ENCODE data around the gene TRIP10.
A peak's percentile ranks its signal among the peaks of the same experiment; 100 is the strongest.
"Not testable (repeated sequence)": the region's sequence is repeated elsewhere in the genome, so short reads cannot be mapped to it uniquely, and the experiment has no call there.

Gene TRIP10, protein sequence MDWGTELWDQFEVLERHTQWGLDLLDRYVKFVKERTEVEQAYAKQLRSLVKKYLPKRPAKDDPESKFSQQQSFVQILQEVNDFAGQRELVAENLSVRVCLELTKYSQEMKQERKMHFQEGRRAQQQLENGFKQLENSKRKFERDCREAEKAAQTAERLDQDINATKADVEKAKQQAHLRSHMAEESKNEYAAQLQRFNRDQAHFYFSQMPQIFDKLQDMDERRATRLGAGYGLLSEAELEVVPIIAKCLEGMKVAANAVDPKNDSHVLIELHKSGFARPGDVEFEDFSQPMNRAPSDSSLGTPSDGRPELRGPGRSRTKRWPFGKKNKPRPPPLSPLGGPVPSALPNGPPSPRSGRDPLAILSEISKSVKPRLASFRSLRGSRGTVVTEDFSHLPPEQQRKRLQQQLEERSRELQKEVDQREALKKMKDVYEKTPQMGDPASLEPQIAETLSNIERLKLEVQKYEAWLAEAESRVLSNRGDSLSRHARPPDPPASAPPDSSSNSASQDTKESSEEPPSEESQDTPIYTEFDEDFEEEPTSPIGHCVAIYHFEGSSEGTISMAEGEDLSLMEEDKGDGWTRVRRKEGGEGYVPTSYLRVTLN

GRCh38 chr19:6739390-6739882, at the start of gene TRIP10:
TRIP10 (plus strand) TSS chr19:6739680; CDS start chr19:6739762, 82 bp downstream.
- DNase-seq (ENCODE audit: low read depth) = peak; percentile 75

GRCh38 chr19:6690160-6690885, 49.2 kb upstream of the TRIP10 start:
- DNase-seq (ENCODE audit: low read depth) = no peak

- no peak for DNase-seq (ENCODE audit: low read depth)
Measured at GRCh38 chr19:6691342-6691741, 48.1 kb upstream of the TRIP10 start.

- DNase-seq (ENCODE audit: low read depth) = no peak
Measured at GRCh38 chr19:6692027-6692426, 47.5 kb upstream of the TRIP10 start.

- DNase-seq (ENCODE audit: low read depth) = no peak
Measured at GRCh38 chr19:6693056-6693471, 46.4 kb upstream of the TRIP10 start.

- no peak for DNase-seq (ENCODE audit: low read depth)
Measured at GRCh38 chr19:6693681-6694080, 45.8 kb upstream of the TRIP10 start.

DNA sequence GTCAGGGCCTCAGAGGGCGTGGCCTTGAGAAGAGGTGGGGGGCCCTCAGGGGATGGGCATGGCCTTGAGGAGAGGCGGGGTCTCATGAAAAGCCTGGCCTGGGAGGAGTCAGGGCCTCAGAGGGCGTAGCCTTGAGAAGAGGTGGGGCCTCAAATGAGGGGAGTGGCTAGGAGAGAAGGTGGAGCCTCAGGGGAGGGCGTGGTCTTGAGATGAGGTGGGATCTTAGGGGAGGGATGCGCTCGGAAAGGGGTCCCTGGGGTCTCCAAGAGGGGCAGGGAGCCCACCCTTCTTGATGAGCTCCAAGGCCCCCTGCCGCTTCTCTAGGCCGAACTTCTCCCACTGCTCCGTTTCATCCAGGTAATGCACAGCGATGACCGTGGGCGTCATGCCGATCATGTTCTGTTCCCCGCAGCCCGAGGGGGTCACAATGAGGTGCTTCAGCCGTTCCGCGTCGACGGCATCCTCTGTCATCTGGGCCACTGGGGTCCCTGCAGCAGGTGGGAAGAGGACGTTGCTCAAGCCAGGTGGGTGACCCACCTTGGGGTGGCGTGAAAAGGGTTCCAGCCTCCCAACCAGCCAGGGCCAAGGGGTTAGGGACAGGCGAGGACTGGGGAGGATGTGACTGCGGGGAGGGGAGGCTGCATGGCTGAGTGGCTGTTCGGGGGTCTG, 45.2 kb upstream of the TRIP10 start:
- no peak for DNase-seq (ENCODE audit: low read depth)

DNA sequence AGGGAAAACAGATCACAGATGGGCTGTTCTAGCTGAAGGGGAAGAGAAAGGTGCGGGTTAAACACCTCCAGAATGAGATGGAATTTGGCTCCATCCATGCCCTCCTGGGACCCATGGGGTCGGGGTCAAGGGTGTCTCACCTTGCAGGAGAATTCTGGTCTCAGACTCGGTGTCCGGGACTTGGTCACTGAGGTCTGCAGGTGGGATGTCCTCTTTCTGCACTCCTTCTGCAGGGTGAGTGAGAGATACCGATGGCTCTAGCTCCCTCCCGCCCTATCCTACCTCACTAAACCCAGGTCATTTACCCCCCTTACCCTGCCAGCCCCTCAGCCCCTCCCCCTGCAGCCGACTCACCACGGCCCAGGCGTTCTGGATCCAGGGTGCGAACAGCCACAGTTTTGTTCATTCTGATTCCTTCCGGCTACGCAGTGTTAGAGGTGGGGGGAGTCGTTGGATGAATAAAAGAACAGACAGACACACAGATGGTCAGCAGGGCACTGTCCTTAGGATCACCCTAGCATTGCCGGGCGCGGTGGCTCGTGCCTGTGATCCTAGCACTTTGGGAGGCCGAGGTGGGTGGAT, 43.1 kb upstream of the TRIP10 start:
- no peak for DNase-seq (ENCODE audit: low read depth)

GRCh38 chr19:6697291-6697690, 42.2 kb upstream of the TRIP10 start:
- DNase-seq (ENCODE audit: low read depth) = no peak

GRCh38 chr19:6699935-6700334, 39.5 kb upstream of the TRIP10 start:
- DNase-seq (ENCODE audit: low read depth) = no peak

- DNase-seq (ENCODE audit: low read depth) = no peak
Measured at GRCh38 chr19:6700586-6701316, 38.7 kb upstream of the TRIP10 start.

DNA sequence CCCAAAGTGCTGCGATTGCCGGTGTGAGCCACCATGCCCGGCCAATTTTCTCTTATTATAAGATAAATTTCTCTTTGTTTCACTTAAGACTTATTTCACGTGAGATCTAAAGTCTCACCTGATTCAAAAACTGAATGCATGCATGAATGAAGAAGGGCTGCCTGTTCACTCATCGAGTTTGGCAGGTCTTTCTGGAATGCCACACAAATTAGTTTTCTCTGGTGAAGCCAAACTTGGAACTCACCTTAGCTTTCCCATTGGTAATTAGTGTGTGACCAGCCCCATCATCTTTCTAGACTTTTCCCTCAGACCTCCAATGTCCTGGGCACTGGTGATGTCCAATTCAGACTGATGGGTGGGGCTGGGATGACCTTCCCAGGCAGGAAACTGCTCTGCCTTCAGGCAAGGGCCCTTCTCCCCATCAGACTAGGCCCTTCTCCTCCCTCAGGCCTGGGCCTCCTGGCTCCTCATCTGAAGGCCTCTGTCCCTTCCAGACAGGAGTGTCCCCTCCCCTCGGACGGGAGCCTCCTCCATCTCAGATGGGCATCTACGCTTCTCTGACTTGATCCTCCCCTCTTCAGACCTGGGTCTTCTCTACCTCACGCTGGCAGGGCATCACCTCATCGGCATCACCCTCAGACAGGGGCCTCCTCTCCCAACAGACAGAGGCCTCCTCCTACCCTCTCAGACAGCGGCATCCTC, 33.4 kb upstream of the TRIP10 start:
- DNase-seq (ENCODE audit: low read depth) = no peak

DNA sequence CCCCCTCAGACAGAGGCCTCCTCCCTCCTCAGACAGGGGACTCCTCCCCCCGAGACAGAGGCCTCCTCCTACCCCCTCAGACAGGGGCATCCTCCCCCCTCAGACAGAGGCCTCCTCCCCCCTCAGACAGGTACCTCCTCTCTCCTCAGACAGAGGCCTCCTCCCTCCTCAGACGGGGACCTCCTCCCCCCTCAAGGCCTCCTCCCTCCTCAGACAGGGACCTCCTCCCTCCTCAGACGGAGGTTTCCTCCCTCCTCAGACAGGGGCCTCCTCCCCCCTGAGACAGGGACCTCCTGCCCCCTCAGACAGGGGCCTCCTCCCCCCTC, 32.9 kb upstream of the TRIP10 start:
- DNase-seq (ENCODE audit: low read depth) = no peak

DNA sequence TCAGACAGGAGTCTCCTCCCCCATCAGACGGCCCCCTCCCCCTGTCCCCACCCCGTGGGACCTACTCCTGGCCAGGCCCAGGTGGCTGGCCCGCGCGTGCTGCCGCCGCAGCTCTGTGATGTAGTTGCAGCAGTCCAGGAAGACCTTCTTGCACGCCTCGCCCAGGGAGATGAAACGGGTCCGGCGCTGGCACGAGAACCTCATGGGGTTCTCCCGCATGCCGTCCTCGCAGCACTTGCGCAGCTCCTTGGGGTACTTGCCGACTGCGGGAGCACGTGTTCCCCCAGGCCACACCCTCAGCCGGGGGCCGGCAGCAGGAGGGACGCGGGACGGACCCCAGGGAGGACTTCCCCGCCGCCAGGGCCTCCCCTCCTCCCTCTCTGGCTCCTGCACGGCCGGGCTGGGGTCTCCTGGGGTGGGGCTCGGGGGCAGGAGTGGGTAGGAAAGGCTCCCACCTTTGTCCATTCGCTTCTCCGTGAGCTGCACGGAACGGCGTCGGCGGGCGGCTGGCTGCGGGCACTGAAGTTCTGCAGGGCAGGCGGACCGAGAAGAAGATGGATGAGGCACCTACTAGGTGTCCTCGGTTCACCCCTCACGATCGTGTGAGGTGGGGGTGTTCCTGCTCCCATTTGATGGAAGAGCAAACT, 32.3 kb upstream of the TRIP10 start:
- no peak for DNase-seq (ENCODE audit: low read depth)

- no peak for DNase-seq (ENCODE audit: low read depth)
Measured at GRCh38 chr19:6707658-6708018, 31.8 kb upstream of the TRIP10 start.

DNA sequence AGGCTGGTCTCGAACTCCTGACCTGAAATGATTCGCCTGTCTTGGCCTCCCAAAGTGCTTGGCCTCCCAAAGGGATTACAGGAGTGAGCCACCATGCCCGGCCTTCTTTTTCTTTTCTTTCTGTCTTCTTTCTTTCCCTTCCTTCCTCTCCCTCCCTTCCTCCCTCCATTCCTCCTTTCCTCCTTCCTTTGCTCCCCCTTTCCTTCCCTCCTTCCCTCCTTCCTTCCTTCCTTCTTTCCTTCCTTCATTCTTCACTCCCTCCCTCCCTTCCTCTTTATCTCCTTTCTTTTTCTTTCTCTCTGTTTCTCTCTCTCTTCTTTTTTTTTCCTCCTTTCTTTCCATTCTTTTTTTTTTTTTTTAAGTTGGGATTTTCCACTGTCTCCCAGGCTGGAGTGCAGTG, 31.1 kb upstream of the TRIP10 start:
- DNase-seq (ENCODE audit: low read depth) = no peak

DNA sequence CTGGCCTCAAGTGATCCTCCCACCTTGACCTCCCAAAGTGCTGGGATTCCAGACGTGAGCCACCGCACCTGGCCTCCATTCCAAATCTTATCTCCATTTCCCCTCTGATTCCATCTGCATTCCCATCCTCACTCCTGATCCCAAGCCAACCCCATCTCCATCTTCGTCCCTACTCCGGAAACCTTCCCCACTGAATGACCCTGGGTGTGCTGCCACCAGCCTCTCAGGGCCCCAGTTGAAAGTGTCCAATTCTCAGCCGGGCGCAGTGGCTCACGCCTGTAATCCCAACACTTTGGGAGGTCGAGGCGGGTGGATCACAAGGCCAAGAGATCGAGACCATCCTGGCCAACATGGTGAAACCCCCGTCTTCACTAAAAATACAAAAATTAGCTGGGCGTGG, 30.6 kb upstream of the TRIP10 start:
- DNase-seq (ENCODE audit: low read depth) = not testable (repeated sequence)

GRCh38 chr19:6709549-6709948, 29.9 kb upstream of the TRIP10 start:
- no peak for DNase-seq (ENCODE audit: low read depth)

DNA sequence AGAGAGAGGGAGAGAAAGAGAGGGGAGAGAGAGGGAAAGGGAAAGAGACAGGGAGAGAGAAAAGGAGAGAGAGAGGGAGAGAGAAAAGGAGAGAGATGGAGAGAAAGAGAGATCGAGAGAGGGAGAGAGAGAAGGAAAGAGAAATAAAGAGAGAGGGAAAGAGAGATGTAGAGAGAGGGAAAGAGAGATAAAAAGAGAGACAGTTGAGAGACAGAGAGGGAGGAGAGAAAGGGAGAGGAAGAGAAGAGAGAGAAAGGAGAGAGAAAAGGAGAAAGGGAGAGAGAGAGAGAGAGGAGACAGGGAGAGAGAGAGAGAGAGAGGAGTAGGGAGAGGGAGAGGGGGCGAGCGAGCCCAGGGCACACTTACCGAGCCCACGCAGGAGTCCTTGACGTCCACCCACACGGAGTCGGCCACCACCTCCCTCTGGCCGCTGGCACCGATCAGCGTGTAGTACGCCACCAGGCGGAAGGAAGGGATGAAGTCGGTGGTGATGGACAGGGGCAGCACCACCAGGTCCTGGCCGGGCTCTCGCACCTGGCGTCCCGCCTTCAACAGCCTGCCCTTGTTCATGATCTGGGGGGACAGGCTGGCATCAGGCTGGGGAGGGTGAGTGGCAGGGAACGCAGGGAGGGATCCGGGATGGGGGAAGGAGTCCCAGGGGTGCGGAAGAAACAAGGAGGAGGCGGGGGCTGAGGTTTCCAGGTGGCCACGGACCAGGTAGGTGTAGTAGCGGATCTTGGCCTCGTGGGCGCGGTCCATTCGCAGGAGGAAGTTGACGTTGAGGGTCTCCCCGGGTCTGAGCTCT, 29.0 kb upstream of the TRIP10 start:
- no peak for DNase-seq (ENCODE audit: low read depth)

GRCh38 chr19:6711078-6711361, 28.5 kb upstream of the TRIP10 start:
- DNase-seq (ENCODE audit: low read depth) = no peak

Data from stimulated activated CD4-positive, alpha-beta T cell treated with anti-CD3 and anti-CD28 coated beads, Interleukin-2, amount 100 ng/mL, for 4 hours (primary cell).